DMS53 treated with DMSO at 0.1 percent for 48 hours (cell line): ENCODE results near the gene ANKRD62.
"Not testable (repeated sequence)": the region's sequence is repeated elsewhere in the genome, so short reads cannot be mapped to it uniquely, and the experiment has no call there.

Experiments used
- DNase-seq: peaks from one replicate; lab custom pipeline; 2025; ENCODE audit not compliant: unreplicated experiment; lab: John Stamatoyannopoulos, UW

Gene ANKRD62

DNA sequence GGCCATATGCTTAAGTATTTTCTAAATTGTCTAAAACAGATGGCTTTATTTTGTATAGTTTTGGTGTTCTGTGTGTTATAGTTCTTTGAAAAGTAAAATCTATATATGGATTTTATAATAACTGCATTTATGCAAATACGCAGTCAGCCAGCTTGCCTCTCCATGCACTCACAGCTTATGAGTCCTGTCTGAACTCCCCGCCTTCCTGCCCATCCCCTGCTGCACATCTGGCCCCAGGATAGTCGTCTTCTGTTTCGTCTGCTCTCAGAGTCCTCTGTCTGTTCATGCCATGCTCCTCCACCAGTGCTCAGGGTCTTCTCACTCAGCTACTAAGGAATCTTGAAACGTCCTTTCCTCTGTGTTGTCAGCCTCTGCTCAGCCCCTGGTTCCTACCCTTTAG is 28.2 kb upstream of the ANKRD62 start:
- DNase-seq = no peak

DNA sequence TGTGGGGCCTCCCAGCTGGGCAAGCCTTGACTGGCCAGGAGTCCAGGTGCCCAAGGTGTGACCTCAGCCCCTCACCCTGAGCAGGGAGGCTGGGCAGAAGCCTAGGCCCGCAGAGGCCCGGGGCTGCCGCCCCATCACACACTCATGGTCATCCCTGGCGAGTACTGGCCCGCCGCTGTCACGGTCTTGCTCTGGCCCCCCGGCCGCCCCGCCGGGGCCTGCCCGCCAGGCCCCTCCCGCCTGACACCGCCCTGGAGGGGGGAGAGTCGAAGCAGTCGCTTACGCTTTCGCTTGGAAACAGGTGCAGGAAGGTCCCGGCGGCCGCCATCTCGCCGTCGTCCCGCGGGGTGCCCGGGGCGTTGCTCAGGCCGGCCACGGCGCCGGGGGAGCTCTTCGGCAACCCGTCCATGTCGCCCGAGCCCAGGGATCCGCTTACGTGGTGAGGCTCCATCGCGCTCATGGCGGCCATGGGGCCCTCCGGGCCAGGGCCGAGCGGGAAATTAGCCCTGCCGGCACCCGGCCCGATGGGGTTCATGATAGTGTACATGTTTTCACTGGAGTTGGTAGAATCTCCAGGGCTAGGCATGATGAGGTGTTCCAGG is 26.6 kb upstream of the ANKRD62 start:
- DNase-seq = no peak

DNA sequence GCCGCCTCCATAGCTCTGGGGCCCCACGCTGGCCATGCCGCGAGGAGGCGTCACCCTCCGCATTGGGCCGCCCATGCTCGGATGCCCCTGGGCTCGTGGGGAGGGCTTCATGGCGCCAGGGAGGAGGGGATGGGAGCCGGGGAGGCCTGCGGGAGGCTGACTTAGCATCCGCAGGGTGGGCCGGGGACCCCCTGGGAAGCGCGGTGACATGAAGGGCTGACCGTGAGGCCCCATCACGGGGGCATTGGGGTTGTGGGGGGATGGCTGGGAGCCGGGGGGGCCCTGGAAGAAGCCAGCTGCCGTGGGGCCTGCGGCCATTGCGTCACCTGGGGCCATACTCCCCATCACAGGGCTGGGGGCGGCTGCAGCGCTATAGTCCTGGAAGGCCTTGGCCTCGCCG is 26.0 kb upstream of the ANKRD62 start:
- no peak for DNase-seq

DNA sequence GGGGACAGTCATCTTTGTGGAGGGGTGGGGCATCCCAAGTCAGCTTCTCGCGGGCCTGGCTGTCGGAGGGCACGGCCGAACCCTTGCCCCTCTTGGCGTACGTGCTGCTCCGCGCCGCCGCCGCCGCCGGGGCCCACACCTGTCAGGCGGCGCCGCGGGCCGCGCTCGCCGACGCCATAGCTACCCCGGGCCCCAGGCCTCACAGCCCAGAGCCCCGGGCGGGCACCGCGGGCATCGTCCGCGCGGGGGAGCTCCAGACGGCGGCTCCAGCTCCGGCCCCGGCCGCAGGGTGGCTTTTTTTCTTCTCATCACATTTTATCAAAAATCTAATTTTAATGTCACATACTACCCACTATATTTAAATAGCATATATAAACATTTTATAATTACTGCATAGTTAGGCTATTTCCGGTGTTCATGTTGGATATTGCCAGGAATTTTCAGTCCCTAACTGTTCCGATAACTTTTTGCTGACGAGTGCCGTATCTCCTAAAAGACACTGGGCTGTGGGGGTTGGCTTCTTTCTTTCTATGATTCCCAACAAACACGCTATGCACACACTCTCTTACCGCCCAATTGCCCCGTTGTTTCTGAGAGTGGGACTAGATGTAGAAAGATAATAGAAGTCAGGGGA is 25.2 kb upstream of the ANKRD62 start:
- DNase-seq = not testable (repeated sequence)

DNA sequence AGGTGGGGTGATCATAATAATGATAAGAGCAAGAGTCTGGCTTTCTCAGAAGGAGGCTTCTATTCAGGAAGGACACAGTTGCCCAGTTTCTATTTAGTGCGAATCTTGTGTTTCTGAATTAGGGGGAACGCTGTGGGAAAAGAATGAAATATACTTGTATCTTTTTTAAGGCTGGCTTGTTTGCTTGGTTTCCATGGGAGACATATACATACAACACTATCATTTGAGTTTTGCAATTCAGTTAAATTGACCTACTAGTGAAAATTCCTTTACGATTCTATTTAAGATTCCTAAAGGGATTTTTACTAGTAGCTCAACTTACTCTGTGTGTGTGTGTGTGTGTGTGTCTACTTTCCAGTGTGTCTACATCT is 24.7 kb upstream of the ANKRD62 start:
- no peak for DNase-seq

DNA sequence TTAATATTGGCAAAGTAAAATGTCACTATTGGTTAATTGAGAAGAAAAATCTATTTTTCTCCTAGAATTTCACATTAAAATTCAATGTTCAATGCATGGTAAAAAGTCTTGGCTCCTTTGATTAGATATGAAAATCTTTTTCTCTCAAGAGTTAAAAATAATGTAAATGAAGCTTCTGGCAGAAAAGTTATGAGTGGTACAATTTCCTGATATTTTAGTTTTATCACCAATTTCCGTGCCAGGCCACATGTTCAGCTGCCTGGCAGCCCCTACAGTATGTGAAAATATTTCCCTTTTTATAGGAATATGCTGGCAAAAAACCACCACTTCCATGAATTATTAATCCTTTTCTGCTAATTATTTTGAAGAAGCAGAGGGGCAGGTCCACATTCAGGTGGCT is 22.6 kb upstream of the ANKRD62 start:
- not testable (repeated sequence) for DNase-seq

DNA sequence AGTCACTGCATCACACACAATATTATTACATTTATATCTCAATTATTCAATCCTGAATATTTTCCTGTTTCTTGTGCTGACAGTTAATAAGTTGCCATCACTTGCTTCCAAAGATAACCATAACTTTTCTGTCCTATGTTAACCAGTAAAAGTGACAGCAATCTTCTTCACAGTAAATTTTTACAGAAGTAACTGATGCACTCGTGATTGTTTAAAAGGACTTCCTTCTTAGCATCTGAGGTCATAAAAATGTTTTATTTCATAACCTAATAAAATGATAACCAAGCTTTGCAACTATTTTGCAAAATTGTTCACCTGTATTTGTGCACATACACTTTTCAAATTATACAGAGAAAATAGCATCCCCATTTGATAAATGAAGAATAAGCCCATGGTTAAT is 20.6 kb upstream of the ANKRD62 start:
- no peak for DNase-seq

DNA sequence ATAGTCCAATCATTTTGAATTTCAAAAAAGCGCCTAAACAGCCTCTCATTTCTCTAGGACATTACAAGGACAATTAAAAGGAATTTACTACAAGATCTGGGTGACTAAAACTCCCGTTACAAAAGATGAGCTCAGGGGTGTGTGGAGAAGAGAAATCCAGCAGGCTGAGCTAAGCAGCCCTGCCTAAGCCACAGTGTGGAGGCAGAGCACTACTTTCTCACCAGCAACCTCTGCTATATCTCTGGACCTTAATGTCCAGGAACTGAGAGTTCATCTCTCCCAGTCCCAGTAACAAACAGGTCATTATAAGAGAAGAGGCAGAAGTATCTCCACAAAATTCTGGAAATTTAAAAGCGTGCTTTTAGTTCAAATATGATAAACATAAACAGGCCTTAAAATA is 18.9 kb upstream of the ANKRD62 start:
- no peak for DNase-seq

DNA sequence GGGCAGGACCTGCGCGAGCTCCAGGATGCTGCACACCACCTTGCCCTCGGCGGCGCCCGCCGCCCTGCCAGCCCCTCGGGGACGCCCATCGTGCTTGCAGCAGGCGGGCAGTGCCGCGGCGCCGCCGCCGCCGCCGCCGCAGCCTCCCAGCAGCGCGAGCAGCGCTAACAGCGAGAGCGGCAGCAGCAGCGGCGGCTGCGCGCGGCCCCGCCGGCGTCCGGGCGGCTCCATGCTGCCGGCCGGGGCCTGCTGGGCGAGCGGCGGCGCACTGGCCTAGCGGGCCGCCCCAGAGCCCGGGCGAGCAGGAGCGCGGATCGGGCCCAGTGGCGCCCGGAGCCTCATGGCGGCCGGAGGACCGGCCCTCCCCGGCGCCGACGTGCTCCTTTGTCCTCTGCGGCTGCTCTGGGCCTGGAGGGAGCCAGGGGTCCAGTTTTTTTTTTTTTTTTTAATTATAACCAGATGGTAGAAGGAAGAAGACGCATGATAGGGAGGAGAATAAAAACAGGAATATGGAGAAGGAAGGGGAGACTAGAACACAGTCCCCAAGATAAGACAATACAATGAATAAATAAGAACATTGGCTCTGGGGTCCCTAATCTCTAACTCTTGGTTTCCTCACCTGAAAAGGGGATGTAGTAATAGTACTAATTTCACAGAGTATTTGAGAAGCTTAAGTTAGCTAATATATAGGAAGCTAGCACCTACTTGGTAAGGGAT is 17.1 kb upstream of the ANKRD62 start:
- DNase-seq = no peak

DNA sequence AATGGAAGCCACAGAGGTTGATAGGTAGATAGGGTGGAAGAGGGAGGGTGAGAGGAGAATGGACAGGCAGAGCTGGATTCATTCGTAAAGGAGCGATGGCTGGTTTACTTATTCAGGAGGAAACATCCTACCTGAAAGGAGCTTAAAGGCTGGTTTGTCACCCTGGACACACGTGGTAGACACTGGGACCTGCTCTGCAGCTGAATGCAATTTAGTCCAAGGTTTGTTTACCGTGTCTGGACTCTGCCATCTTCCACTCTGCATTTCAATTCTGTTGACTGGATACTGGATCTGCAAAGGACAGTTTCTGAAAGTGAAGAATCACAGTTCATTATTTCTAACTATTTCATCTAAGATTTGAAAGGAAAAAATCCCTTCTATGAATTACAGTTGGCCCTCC is 15.6 kb upstream of the ANKRD62 start:
- DNase-seq = not testable (repeated sequence)

DNA sequence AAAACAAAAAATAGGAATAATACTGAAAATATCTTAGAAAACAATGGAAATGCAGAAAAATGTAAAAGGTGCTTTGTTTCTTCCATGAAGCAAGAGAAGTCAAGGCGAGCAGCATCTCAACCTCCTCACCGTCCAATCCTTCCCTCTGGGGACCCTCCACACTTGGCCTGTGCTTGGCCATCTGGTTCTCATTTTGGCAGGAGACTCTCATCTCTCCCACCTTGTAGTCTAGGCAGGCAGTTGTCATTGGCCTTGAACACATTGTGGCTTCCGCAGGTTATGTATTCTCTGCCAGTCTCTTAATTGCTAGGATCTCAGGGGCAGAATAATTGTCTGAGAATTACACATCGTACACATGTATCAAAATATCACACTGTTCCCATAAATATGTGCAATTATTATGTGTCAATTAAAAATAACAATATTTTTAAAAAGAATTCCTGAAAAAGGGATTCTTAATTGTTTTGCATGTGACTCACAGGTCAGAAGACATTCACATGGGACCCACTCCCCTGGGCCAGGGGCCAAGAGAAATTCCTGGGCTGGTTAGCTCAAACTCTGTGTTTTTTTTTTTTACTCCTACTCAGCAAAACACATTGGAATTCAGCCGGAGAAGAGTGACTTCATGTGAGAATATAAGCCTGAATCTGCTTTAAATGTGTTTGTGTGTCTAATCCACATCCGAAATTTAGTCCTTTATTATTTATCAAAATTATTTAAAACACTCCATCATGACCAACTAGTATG is 14.0 kb upstream of the ANKRD62 start:
- no peak for DNase-seq

DNA sequence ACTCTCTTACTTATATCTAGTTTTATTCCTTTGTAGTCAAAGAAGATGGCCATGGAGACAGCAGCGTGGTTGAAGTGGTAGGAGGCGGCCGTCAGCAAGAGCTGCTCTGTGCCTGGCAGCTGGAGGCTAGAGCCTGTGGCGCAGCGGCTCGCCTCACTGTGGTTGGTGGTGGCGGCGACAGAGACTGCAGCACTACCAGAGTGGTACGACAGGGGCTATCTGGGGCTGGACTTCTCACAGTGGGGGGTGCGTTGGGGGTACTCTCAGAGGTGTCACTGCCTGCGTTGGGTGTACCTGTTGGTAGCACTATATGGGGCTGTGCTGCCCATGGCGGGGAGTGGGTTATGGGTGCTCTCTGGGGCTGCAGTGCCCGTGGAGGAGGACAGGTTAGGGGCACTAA is 8.5 kb upstream of the ANKRD62 start:
- no peak for DNase-seq

DNA sequence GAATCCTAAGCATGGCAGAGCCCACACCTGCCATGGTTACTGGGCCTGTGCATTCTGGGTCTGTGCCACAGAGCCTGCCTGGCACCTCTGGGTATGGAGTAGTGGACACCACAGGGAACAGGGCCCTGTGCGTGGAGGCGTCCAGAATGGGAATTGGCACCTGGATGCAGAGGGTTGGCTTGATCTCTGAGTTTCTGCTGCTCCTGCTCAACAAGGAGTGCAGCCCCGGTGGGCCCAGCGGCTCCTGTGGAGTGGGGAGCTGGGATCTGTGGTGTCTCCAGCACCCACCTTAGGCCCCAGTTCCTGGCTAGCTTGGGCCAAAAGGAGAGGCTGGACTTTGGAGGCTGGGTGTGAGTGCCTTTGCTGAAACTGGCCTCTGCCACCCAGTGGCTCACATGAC is 7.9 kb upstream of the ANKRD62 start:
- DNase-seq = no peak

DNA sequence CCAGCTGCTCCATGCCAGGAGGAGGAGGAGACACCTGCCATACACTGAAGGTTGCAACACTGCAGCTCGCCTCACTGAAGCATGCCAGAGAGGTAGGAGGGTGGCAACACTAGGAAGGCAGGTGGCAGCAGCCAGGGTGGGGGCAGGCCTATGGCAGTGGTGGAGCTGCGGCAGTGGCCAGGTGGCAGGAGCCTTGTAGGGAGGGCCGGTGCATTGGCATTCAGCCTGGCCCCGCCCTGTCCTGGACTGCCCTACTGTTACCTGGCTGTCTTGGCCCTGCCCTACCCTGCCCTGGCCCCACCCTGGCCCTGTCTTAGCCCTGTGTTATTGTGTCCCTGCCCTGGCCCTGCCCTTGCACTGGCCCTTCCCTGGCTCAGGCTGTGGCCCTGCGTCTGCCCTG is 7.4 kb upstream of the ANKRD62 start:
- peak; percentile 58 for DNase-seq

DNA sequence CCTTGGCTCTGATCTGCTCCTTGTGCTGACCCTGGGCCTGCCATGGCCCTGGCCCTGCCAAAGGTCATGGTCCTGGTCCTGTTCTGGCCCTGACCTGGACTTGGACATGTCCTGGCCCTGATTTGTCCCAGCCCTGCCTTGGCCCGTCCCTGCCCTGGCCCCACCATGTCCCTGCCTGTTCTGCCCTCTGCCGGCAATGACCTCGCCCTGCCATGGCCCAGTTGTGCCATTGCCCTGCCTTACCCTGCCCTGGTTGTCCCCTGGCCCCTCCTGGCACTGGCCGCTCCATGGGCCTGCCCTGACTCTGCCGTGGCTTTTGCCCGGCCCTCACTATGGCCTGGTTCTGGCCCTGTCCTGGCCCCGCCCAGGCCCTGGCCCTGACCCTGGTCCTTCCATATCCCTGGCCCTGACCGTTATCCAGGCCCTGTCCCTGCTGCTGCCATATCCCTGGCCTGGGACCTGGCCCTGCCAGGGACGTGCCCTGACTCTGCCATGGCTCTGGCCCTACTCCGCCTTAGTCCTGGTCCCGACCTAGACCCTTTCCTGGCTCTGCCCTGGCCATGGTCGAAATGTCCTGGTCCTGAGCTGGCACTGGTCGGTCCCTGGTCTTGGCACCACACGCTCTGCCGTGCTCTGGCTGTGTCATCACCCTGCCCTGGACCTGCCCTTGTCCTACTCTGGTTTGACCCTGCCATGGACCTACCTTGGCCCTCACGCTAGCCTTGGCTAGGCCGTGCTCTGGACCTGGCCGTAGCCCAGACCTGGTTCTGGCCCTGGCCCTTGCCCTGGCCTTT is 6.8 kb upstream of the ANKRD62 start:
- no peak for DNase-seq

DNA sequence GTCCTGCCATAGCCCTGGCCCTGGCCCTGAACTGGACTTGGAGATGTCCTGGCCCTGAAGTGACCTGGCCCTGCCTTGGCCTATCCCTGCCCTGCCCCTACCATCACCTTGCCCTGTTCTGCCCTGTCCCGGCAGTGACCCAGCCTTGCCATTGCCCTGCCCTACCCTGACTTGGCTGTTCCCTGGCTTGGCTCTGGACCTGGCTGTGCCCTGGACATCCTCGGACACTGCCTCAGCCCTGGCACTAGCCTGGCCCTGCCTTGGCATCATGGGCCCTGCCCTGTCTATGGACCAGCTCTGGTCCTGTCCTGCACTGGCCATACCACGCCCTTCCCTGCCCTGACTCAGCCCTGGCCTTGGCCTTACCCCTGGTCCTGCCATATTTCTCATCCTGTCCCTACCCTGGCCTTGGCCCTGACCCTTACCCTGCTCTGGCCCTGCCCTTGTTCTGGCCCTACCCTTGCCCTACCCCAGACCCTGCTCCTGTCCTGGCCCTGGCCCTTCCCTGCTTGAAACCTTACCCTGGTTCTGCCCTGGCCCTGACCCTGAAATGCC is 6.1 kb upstream of the ANKRD62 start:
- no peak for DNase-seq

DNA sequence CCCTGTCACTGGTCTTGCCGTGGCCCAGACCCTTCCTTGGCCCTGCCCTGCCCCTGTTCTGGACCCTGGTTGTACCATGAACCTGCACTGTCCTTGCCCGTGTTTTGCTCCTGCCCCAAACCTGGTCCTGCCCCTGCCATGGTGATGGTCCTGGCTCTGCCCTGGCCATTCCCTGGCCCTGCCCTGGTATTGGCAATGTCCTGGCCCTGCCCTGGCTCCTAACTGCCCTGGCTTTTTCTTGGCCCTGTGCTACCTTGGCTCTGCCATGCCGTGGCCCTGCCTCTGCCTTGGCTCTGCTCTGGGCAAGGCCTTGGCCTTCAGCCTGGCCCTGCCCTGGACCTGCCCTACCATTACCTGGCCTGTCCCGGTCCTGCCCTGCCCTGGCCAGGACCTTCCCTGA is 5.5 kb upstream of the ANKRD62 start:
- DNase-seq = no peak

DNA sequence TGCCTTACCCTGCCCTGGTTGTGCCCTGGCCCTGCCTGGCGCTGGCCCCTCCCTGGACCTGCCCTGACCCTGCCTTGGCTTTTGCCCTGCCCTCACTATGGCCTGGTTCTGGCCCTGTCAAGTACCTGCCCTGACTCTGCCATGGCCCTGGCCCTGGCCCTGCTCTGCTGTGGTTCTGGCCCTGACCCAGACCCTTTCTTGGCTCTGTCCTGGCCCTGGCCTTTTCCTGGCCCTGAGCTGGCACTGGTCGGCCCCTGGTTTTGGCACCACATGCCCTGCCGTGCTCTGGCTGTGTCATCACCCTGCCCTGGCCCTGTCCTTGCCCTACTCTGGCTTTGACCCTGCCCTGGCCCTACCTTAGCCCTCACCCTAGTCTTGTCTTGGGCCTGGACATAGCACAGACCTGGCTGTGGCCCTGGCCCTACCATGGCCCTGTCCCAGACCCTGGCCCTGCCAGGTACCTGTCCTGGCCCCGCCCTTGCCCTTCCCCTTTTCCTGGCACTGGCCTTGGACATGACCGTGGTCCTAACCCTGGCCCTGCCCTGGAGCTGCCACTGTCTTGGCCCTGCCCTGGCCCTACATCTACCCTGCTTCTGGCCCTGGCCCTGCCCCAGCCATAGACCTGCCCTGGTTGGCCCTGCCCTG is 4.8 kb upstream of the ANKRD62 start:
- no peak for DNase-seq

DNA sequence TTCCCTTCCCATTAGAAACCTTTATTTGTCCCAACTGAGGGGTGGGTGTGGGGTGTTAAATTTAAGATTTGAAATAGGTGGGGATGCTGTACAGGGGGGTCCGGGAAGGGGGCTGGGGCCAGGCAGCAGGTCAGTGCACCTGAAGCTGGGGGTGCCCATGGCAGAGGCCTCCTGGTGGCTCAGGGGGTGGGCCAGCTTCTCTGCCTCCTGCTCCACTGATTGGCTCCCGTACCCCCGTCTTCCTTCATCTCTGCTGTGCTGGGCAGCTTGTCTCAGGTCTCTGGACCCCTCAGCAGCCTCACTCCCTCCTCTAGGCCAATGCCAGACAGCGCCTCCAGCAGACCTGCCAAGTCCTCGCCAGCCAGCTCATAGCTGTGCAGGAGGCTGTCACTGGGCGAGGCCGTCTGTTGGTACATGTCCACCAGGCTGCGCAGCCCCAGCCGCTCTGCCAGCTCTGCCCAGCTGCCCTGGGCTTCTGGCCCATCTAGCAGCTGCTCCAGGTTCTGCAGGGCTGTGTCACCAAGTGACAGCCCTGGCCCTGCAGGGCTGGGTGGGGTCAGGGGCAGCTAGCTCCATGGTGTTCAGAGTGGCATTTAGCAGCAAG is 2.0 kb upstream of the ANKRD62 start:
- no peak for DNase-seq
